Psoas muscle (tissue), 8 donors: ENCODE data around the gene DPCD. TPM values are rescaled to one million over a fixed set of nuclear protein-coding genes. Genes with fewer than 3 reads are reported as not detected.

Source experiments
- ATAC-seq, 4 donors: fragments of 200-7000 bp; cut with Tn5 transposase; one replicate each; pipeline ENCODE4 v1.9.1; 2020; ENCODE audit warnings: moderate library complexity in 3 of 4, mild to moderate bottlenecking in 2 of 4
- DNase-seq, 2 donors: peaks; one replicate each; pipeline ENCODE4 v3.0.0-alpha.2; 2020
- H3K27ac ChIP-seq: fragments of 200-600 bp; one replicate; pipeline ENCODE4 v1.8.0; 2022
- H3K27me3 ChIP-seq, 3 donors: fragments of 200-600 bp in 1 of 3; one replicate each; pipeline versions ENCODE4 v1.6.1 to v1.8.0; 2013 to 2022; ENCODE audit warnings: low read length in 2 of 3, mild to moderate bottlenecking in 2 of 3, moderate library complexity in 1 of 3; ENCODE audit not compliant: insufficient read depth in 3 of 3
- H3K36me3 ChIP-seq, 2 donors: fragments of 200-600 bp in 1 of 2; one replicate each; pipeline versions ENCODE4 v1.6.1 to v1.8.0; 2013 to 2022; ENCODE audit warnings: low read depth in 1 of 2, mild to moderate bottlenecking in 1 of 2, moderate library complexity in 1 of 2; ENCODE audit not compliant: insufficient read depth in 1 of 2
- H3K4me1 ChIP-seq: fragments of 200-600 bp; one replicate; pipeline ENCODE4 v1.8.0; 2022
- H3K4me3 ChIP-seq: fragments of 200-600 bp; one replicate; pipeline ENCODE4 v1.8.0; 2022; ENCODE audit warnings: mild to moderate bottlenecking
- H3K9me3 ChIP-seq: fragments of 200-600 bp; one replicate; pipeline ENCODE4 v1.8.0; 2022
- CTCF ChIP-seq: fragments of 200-600 bp; IDR thresholded peaks from one replicate; pipeline ENCODE4 v1.8.0; 2022; ENCODE audit warnings: antibody characterized with exemption
- WGBS, 3 donors: extraction: QIAGEN DNeasy Blood & Tissue Kit; methylation state at CpG; one replicate each; pipeline versions ENCODE4 v1.1.6 to v1.1.7; 2013; 5-methylcytosine and 5-hydroxymethylcytosine counted together
- intact Hi-C, 2 donors: fragments of 100-400 bp; cut with DNase I; formaldehyde crosslinking; loops; one replicate each; pipeline versions ENCODE4 v1.11.0 to v1.14.2; 2022
- polyA plus RNA-seq, 3 donors: library from polyadenylated mRNA; stranded (reverse); fragments of 200-250 nt; gene quantifications; one replicate each; pipeline ENCODE4 v1.2.3, GENCODE V29; 2013
- total RNA-seq, 4 donors: library from RNA; stranded (reverse); fragmentation: NEBNext Ultra II Directional in 2 of 4; extraction: Animal tissue kit (Norgen Biotek cat#: 25700) in 2 of 4; gene quantifications; one replicate each; pipeline versions ENCODE4 v1.2.1 to v1.2.4, GENCODE V29; 2021 to 2023
- donor health status: healthy with polysubstance abuse.
- donor health status: DM: no; HTN: no; CAD: no; lungs with moderate emphysema.
- donor health status: Bipolar disorder and iron deficiency.
- donor health status: healthy.
- donor health status: DM: yes; HTN: yes; CAD: no.
- donor health status: DM: no; HTN: no; CAD: no.
- donor health status: DM: no; HTN: no; CAD: no.
- donor health status: DM: yes; HTN: yes; CAD: no.

The DPCD gene
- total and polyA plus RNA-seq, 7 donors = 6.6 to 27.4 (median 12.2) TPM

GRCh38 chr10:101639141-101639900 lies 51.2 kb downstream of the DPCD start:
- Histone ChIP-seq H3K27me3 (no peaks in the 10 kb centered on the region), H3K36me3 (peaks cover 3 to 24% of the 10 kb centered on the region in 2 donors), H3K4me3 (no peak overlapping the region), H3K27ac (no peak overlapping the region), H3K9me3 (no peaks in the 10 kb centered on the region), H3K4me1 (no peaks in the 10 kb centered on the region)
- intact Hi-C loops = no loop called here
- WGBS, 3 donors = 92 to 93% (median 92%) methylated on average over 2 of the region's 2 CpGs
- DNase-seq (no peak), ATAC-seq (no peak)
- no peak for TF ChIP-seq CTCF

GRCh38 chr10:101643546-101643945 lies 55.4 kb downstream of the DPCD start:
- no peaks in the 10 kb centered on the region for H3K9me3 ChIP-seq
- no peak for DNase-seq
- no peak for TF ChIP-seq CTCF
- H3K4me1 ChIP-seq = no peaks in the 10 kb centered on the region
- no peak overlapping the region for H3K4me3 ChIP-seq
- peaks cover 3 to 14% of the 10 kb centered on the region in 2 donors for H3K36me3 ChIP-seq
- ATAC-seq = no peak
- no peaks in the 10 kb centered on the region for H3K27me3 ChIP-seq
- H3K27ac ChIP-seq = no peak overlapping the region
- intact Hi-C loops = no loop called here
- 80 to 90% (median 89%) methylated on average over 3 of the region's 3 CpGs for WGBS, 3 donors

- H3K36me3 ChIP-seq = peaks cover 3 to 9% of the 10 kb centered on the region in 2 donors
- DNase-seq = no peak
- 67 to 85% (median 74%) methylated on average over 3 of the region's 3 CpGs for WGBS, 3 donors
Observed at GRCh38 chr10:101644002-101644401, 55.9 kb downstream of the DPCD start.

GRCh38 chr10:101645659-101646058 lies 57.5 kb downstream of the DPCD start:
- no peak for DNase-seq
- 34 to 71% (median 43%) methylated on average over 1 of the region's 1 CpG for WGBS, 3 donors
- peak in 1 of 4 donors; percentile 26 for ATAC-seq
- intact Hi-C loops = no loop called here
- no peaks in the 10 kb centered on the region for H3K9me3 ChIP-seq
- TF ChIP-seq CTCF = no peak
- H3K4me1 ChIP-seq = no peaks in the 10 kb centered on the region
- no peak overlapping the region for H3K27ac ChIP-seq
- no peaks in the 10 kb centered on the region for H3K27me3 ChIP-seq
- H3K4me3 ChIP-seq = no peak overlapping the region
- H3K36me3 ChIP-seq = peaks cover 2 to 3% of the 10 kb centered on the region in 2 donors

More at GRCh38 chr10:101644002-101644401, 55.9 kb downstream of the DPCD start:
- intact Hi-C loops = no loop called here
- Histone ChIP-seq H3K4me3 (no peak overlapping the region), H3K27me3 (no peaks in the 10 kb centered on the region), H3K9me3 (no peaks in the 10 kb centered on the region), H3K4me1 (no peaks in the 10 kb centered on the region), H3K27ac (no peak overlapping the region)
- ATAC-seq = no peak
- TF ChIP-seq CTCF = no peak
